ENCODE data around the gene TSR3. TPM values are rescaled to one million over a fixed set of nuclear protein-coding genes. Genes with fewer than 3 reads are reported as not detected.
A peak's percentile ranks its signal among the peaks of the same experiment; 100 is the strongest.
"Not testable (repeated sequence)": the region's sequence is repeated elsewhere in the genome, so short reads cannot be mapped to it uniquely, and the experiment has no call there.

The TSR3 gene
- total and polyA plus RNA-seq, 8 donors: 9.3 to 441 (median 65.0) TPM

DNA sequence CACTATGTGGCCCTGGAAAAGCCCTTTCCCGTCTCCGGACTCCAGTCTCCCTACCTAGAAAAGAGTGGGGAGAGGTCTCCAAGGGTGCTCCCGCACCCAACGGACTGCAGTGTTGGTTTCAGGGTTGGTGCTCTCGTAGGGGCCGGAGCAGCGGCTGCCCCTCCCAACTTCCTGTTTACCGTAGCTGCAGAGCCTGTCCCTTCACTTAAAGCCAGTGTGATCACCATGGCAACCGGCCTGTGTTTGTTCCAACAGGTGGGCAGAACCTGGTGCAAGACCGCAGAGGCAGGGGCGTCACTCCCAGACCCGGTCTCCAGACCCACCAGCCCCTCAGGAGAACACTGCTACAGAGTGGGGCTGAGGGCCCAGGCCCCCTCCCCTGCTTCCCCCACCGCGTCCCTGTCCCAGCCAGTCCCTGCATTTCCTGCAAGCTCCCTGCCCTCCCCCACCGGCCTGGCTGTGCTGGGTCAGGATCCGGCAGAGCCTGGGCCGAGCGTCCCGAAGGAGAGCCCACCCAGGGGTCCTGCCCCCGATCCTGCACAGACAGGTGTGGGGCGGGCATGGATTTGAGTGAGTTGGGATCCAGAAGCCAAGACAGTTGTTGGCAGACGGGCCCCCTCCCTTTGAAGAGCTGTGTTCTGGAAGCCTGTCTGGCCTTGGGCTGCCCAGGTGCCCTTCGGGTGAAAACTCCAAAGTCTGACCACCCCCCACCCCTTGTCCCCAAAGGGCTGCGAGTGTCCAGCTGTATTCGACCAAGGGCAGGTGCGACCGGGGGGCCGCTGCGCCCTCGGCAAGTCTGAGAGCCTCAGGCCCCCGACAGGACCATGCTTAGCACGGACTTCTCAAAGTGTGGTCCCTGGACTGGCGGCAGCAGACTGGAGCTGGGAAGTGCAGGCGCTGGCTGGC lies 19.7 kb downstream of the TSR3 start:
- Histone ChIP-seq H3K4me3 (peak overlapping the region; percentile 38 to 56 (median 42)), H3K9me3 (peaks cover 0 to 8% (median 6%) of the 10 kb centered on the region in 4 donors), H3K27me3 (peaks cover 13 to 71% (median 53%) of the 10 kb centered on the region in 3 donors), H3K27ac (peak overlapping the region; percentile 28 to 60 (median 49)), H3K36me3 (peaks cover 0 to 13% (median 1%) of the 10 kb centered on the region in 4 donors), H3K4me1 (peaks cover 34 to 39% (median 37%) of the 10 kb centered on the region in 4 donors)
- 4 to 5% (median 4%) methylated on average over 19 to 34 of the region's 34 CpGs for WGBS, 5 donors
- peak; percentile 73 to 95 for DNase-seq
- intact Hi-C loops (cut with DNase I; ENCODE audit: low total_unique reads): no loop called here
- TF ChIP-seq EP300 (IDR thresholded peaks at IDR 0.05) (no peak), POLR2AphosphoS5 (IDR thresholded peaks at IDR 0.05) (peak in 1 of 3 donors; percentile 5)

DNA sequence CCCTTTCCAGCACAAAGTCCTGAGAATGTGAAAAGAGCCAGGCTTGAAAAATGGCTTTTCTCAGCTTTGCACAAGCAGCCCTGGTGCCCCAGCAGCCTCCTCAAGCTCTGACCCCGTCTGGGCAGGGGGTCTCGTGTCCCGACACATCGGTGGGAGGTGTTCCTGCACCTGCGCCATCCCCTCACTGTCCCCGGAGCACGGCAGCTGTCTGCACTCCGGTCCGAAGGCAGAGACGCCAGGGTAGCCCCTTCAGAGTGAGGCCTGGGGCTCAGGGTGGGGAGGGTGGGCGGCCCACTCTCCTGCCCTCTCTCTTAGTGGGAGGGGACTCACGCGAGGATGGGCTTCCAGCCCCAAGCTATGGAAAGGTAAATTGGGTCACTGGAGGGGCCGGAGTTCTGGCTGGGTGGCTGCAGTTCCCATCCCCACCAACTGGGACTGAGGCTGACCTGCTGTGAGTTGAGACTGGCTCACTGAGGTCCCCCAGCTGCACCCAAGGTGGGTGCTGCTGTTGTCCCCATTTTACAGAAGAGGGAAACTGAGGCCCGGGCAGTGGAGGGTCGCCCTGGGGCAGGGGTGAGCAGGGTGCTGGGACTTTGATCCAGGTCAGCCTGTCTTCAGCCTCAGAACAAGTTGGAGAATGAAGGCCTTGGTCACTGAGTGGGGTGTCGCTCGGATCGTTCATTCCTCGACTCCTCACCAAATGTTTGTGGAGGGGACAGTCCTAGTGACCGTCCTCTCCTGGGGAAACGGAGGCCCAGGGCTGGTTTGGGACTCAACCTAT lies 20.6 kb downstream of the TSR3 start:
- H3K4me3 ChIP-seq: peak overlapping the region; percentile 38 to 56 (median 42)
- intact Hi-C loops (cut with DNase I; ENCODE audit: low total_unique reads): no loop called here
- H3K36me3 ChIP-seq: peaks cover 0 to 18% (median 9%) of the 10 kb centered on the region in 4 donors
- no peak for TF ChIP-seq POLR2A (IDR thresholded peaks at IDR 0.05)
- no peak for TF ChIP-seq EP300 (IDR thresholded peaks at IDR 0.05)
- no peak for TF ChIP-seq POLR2AphosphoS5 (IDR thresholded peaks at IDR 0.05)
- TF ChIP-seq, protein P1, sequence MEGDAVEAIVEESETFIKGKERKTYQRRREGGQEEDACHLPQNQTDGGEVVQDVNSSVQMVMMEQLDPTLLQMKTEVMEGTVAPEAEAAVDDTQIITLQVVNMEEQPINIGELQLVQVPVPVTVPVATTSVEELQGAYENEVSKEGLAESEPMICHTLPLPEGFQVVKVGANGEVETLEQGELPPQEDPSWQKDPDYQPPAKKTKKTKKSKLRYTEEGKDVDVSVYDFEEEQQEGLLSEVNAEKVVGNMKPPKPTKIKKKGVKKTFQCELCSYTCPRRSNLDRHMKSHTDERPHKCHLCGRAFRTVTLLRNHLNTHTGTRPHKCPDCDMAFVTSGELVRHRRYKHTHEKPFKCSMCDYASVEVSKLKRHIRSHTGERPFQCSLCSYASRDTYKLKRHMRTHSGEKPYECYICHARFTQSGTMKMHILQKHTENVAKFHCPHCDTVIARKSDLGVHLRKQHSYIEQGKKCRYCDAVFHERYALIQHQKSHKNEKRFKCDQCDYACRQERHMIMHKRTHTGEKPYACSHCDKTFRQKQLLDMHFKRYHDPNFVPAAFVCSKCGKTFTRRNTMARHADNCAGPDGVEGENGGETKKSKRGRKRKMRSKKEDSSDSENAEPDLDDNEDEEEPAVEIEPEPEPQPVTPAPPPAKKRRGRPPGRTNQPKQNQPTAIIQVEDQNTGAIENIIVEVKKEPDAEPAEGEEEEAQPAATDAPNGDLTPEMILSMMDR (IDR thresholded peaks at IDR 0.05): no peak
- peaks cover 0 to 8% (median 6%) of the 10 kb centered on the region in 4 donors for H3K9me3 ChIP-seq
- H3K4me1 ChIP-seq: peaks cover 34 to 39% (median 37%) of the 10 kb centered on the region in 4 donors
- peaks cover 13 to 63% (median 50%) of the 10 kb centered on the region in 3 donors for H3K27me3 ChIP-seq
- peak overlapping the region in 4 of 5 donors; percentile 43 to 60 (median 54) for H3K27ac ChIP-seq
- 45 to 54% (median 48%) methylated on average over 16 to 22 of the region's 22 CpGs for WGBS, 5 donors
- no peak for DNase-seq

DNA sequence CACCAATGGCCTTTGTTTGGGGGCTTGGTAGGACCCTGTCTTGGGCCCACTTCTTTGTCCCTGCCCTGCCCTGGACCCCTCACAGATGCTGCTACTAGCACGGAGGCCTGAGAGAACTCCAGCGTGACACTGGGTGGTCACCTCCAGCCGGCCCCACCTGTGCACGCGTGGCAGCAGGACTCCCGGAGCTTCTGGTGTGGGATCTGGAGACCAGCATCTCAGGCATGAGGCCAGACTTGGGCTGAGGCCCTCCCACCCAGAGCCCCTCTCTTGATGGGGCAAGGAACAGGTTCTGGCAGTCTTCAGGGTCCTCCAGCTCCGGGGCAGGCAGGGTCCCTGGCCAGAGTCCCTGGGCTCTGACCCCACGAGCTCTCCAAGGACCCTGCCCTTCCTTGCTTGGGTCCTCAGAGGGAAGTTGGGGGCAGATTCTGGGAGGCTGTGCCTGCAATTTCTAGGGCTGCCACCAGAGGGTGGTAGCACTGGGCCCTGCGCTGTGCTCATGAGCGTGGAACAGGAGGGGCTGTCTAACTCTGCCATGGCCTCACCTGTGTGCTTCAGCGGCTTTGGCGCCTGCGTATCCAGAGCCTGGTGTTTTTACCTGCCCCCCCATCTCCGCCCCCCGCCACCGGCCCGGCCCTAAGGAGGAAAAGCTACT lies 21.3 kb downstream of the TSR3 start:
- peaks cover 0 to 8% (median 6%) of the 10 kb centered on the region in 4 donors for H3K9me3 ChIP-seq
- peaks cover 13 to 56% (median 43%) of the 10 kb centered on the region in 3 donors for H3K27me3 ChIP-seq
- H3K27ac ChIP-seq: no peak overlapping the region
- 70 to 100% (median 76%) methylated on average over 5 to 17 of the region's 17 CpGs for WGBS, 5 donors
- H3K36me3 ChIP-seq: peaks cover 1 to 26% (median 16%) of the 10 kb centered on the region in 4 donors
- TF ChIP-seq EP300 (IDR thresholded peaks at IDR 0.05): no peak
- TF ChIP-seq, protein P1 (IDR thresholded peaks at IDR 0.05): peak in 3 of 7 experiments; percentile 20 to 46 (median 20)
- peaks cover 34 to 39% (median 37%) of the 10 kb centered on the region in 4 donors for H3K4me1 ChIP-seq
- intact Hi-C loops (cut with DNase I; ENCODE audit: low total_unique reads): no loop called here
- DNase-seq: no peak
- no peak overlapping the region for H3K4me3 ChIP-seq

DNA sequence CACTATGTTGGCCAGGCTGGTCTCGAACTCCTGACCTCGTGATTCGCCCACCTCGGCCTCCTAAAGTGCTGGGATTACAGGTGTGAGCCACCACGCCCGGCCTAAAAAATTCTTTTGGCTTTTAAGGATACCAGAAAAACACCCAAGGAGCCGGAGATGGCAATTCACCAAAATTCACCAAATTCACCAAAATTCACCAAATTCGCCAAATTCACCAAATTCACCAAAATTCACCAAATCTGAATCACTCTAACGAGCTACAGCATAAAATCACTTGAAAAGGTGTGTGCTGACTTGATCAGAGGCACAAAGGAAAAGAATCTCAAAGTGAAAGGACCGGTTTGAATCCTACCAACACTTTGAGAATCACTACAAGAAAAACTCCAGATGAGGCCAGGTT lies 22.7 kb downstream of the TSR3 start:
- DNase-seq; H3K4me3 ChIP-seq; H3K9me3 ChIP-seq; intact Hi-C loops (cut with DNase I; ENCODE audit: low total_unique reads); H3K27ac ChIP-seq: not testable (repeated sequence)
- Histone ChIP-seq H3K4me1 (peaks cover 30 to 31% (median 31%) of the 10 kb centered on the region in 4 donors), H3K36me3 (peaks cover 16 to 40% (median 30%) of the 10 kb centered on the region in 4 donors), H3K27me3 (peaks cover 4 to 41% (median 29%) of the 10 kb centered on the region in 3 donors)
- WGBS, 5 donors: 88 to 93% (median 91%) methylated on average over 10 of the region's 10 CpGs

DNA sequence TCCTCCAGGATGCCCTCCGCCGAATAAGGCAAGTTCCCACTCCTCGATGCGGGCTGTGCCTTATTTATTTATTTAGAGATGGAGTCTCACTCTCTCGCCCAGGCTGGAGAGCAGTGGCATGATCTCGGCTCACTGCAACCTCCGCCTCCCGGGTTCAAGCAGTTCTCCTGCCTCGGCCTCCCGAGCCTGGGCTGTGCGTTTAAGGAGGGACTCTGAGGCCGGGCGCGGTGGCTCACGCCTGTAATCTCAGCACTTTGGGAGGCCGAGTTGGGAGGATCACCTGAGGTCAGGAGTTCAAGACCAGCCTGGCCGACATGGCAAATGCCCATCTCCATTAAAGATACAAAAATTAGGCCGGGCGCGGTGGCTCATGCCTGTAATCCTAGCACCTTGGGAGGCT lies 23.5 kb downstream of the TSR3 start:
- H3K9me3 ChIP-seq; H3K27ac ChIP-seq; DNase-seq; H3K4me3 ChIP-seq; intact Hi-C loops (cut with DNase I; ENCODE audit: low total_unique reads): not testable (repeated sequence)
- 83 to 89% (median 88%) methylated on average over 20 of the region's 20 CpGs for WGBS, 5 donors
- Histone ChIP-seq H3K4me1 (peaks cover 22 to 23% (median 23%) of the 10 kb centered on the region in 4 donors), H3K27me3 (peaks cover 0 to 33% (median 20%) of the 10 kb centered on the region in 3 donors), H3K36me3 (peaks cover 24 to 48% (median 39%) of the 10 kb centered on the region in 4 donors)

All from stomach (tissue), 9 donors.